ENCODE results near the gene NSD2.

Gene NSD2

GRCh38 chr4:1961563-1961962 is 90.4 kb downstream of the NSD2 start:
- DNase-seq (ENCODE audit: extremely low spot score, insufficient read length, low read depth) (no peak), FAIRE-seq (no peak)

GRCh38 chr4:1962980-1963379 is 91.8 kb downstream of the NSD2 start:
- FAIRE-seq (no peak), DNase-seq (ENCODE audit: extremely low spot score, insufficient read length, low read depth) (no peak)

GRCh38 chr4:1964443-1964842 is 93.2 kb downstream of the NSD2 start:
- DNase-seq (ENCODE audit: extremely low spot score, insufficient read length, low read depth): no peak
- no peak for FAIRE-seq

- no peak for FAIRE-seq
- DNase-seq (ENCODE audit: extremely low spot score, insufficient read length, low read depth): no peak
Measured at GRCh38 chr4:1964971-1965370, 93.8 kb downstream of the NSD2 start.

GRCh38 chr4:1967512-1968149 is 96.4 kb downstream of the NSD2 start:
- DNase-seq (ENCODE audit: extremely low spot score, insufficient read length, low read depth): no peak
- FAIRE-seq: no peak

- FAIRE-seq (no peak), DNase-seq (ENCODE audit: extremely low spot score, insufficient read length, low read depth) (no peak)
Measured at GRCh38 chr4:1968686-1969295, 97.6 kb downstream of the NSD2 start.

GRCh38 chr4:1969928-1970723 is 98.9 kb downstream of the NSD2 start:
- no peak for FAIRE-seq
- DNase-seq (ENCODE audit: extremely low spot score, insufficient read length, low read depth): no peak

- FAIRE-seq (no peak), DNase-seq (ENCODE audit: extremely low spot score, insufficient read length, low read depth) (no peak)
Measured at GRCh38 chr4:1970926-1971325, 99.7 kb downstream of the NSD2 start.

- DNase-seq (ENCODE audit: extremely low spot score, insufficient read length, low read depth) (no peak), FAIRE-seq (no peak)
Measured at GRCh38 chr4:1971456-1972200, 100.4 kb downstream of the NSD2 start.

- DNase-seq (ENCODE audit: extremely low spot score, insufficient read length, low read depth) (no peak), FAIRE-seq (no peak)
Measured at GRCh38 chr4:1972414-1972813, 101.2 kb downstream of the NSD2 start.

- no peak for FAIRE-seq
- DNase-seq (ENCODE audit: extremely low spot score, insufficient read length, low read depth): no peak
Measured at GRCh38 chr4:1973218-1973617, 102.0 kb downstream of the NSD2 start.

GRCh38 chr4:1973661-1974060 is 102.5 kb downstream of the NSD2 start:
- FAIRE-seq: no peak

GRCh38 chr4:1974840-1975239 is 103.6 kb downstream of the NSD2 start:
- FAIRE-seq: no peak
- no peak for DNase-seq (ENCODE audit: extremely low spot score, insufficient read length, low read depth)

More at GRCh38 chr4:1973661-1974060, 102.5 kb downstream of the NSD2 start:
- no peak for DNase-seq (ENCODE audit: extremely low spot score, insufficient read length, low read depth)

GRCh38 chr4:1975391-1975801 is 104.2 kb downstream of the NSD2 start:
- FAIRE-seq (no peak), DNase-seq (ENCODE audit: extremely low spot score, insufficient read length, low read depth) (no peak)

GRCh38 chr4:1975880-1976279 is 104.7 kb downstream of the NSD2 start:
- no peak for FAIRE-seq
- no peak for DNase-seq (ENCODE audit: extremely low spot score, insufficient read length, low read depth)

- FAIRE-seq (no peak), DNase-seq (ENCODE audit: extremely low spot score, insufficient read length, low read depth) (no peak)
Measured at GRCh38 chr4:1976416-1977352, 105.5 kb downstream of the NSD2 start.

- DNase-seq (ENCODE audit: extremely low spot score, insufficient read length, low read depth) (no peak), FAIRE-seq (no peak)
Measured at GRCh38 chr4:1978226-1978625, 107.0 kb downstream of the NSD2 start.

- FAIRE-seq: no peak
- no peak for DNase-seq (ENCODE audit: extremely low spot score, insufficient read length, low read depth)
Measured at GRCh38 chr4:1978741-1979476, 107.7 kb downstream of the NSD2 start.

Data from GM18507 (cell line).